Tibial nerve (tissue), 4 donors: ENCODE results near the gene DYNC1LI1. TPM values are rescaled to one million over a fixed set of nuclear protein-coding genes. Genes with fewer than 3 reads are reported as not detected.
A peak's percentile ranks its signal among the peaks of the same experiment; 100 is the strongest.

Experiments
- DNase-seq, 2 donors: peaks; one replicate each; pipeline ENCODE4 v3.0.0-alpha.2; 2019; ENCODE audit warnings: low spot score in 2 of 2
- H3K27ac ChIP-seq, 4 donors: fragments of 200-600 bp; sonication (generic) in 3 of 4; one replicate each; pipeline ENCODE4 v1.5.1; 2017 to 2019; ENCODE audit warnings: mild to moderate bottlenecking in 1 of 4
- H3K27me3 ChIP-seq, 2 donors: fragments of 200-600 bp; sonication (generic) in 1 of 2; one replicate each; pipeline versions ENCODE4 v1.5.1 to v1.6.0; 2017 to 2019
- H3K36me3 ChIP-seq, 3 donors: fragments of 200-600 bp; sonication (generic); one replicate each; pipeline ENCODE4 v1.5.1; 2018 to 2019
- H3K4me1 ChIP-seq, 4 donors: fragments of 200-600 bp; sonication (generic) in 3 of 4; one replicate each; pipeline ENCODE4 v1.5.1; 2017 to 2019
- H3K4me3 ChIP-seq, 4 donors: fragments of 200-600 bp; sonication (generic) in 3 of 4; one replicate each; pipeline ENCODE4 v1.5.1; 2017 to 2019; ENCODE audit warnings: mild to moderate bottlenecking in 1 of 4, moderate library complexity in 1 of 4
- H3K9me3 ChIP-seq, 4 donors: fragments of 200-600 bp; sonication (generic) in 3 of 4; one replicate each; pipeline ENCODE4 v1.5.1; 2017 to 2019
- EP300 ChIP-seq, 2 donors: sonication (generic); formaldehyde crosslinking; IDR thresholded peaks; one replicate each; pipeline ENCODE4 v1.6.1; 2017; ENCODE audit warnings: antibody characterized with exemption in 2 of 2, mild to moderate bottlenecking in 1 of 2
- POLR2A ChIP-seq, 2 donors: fragments of 450-650 bp; IDR thresholded peaks; one replicate each; pipeline ENCODE4 v1.6.1; 2017; ENCODE audit warnings: antibody characterized with exemption in 2 of 2, mild to moderate bottlenecking in 2 of 2, moderate library complexity in 2 of 2
- WGBS, 2 donors: methylation state at CpG; one replicate each; pipeline ENCODE4 v1.1.5; 2018; 5-methylcytosine and 5-hydroxymethylcytosine counted together
- total RNA-seq, 4 donors: library from RNA; depleted of rRNA; stranded (reverse); fragments of >200 nt; gene quantifications; one replicate each; pipeline ENCODE4 v1.1.0, GENCODE V29; 2016
- TF ChIP-seq, protein P1 (sequence below), 5 experiments: fragments of 200-600 bp in 3 of 5; fragments of 450-650 bp in 2 of 5; sonication (generic) in 3 of 5; IDR thresholded peaks; one replicate each; pipeline ENCODE4 v1.5.1; 2016 to 2019; ENCODE audit warnings: antibody characterized with exemption in 5 of 5, mild to moderate bottlenecking in 3 of 5, moderate library complexity in 2 of 5

Gene DYNC1LI1
- total RNA-seq, 4 donors from 2014 or later: 19.0 to 39.6 (median 23.9) TPM

DNA sequence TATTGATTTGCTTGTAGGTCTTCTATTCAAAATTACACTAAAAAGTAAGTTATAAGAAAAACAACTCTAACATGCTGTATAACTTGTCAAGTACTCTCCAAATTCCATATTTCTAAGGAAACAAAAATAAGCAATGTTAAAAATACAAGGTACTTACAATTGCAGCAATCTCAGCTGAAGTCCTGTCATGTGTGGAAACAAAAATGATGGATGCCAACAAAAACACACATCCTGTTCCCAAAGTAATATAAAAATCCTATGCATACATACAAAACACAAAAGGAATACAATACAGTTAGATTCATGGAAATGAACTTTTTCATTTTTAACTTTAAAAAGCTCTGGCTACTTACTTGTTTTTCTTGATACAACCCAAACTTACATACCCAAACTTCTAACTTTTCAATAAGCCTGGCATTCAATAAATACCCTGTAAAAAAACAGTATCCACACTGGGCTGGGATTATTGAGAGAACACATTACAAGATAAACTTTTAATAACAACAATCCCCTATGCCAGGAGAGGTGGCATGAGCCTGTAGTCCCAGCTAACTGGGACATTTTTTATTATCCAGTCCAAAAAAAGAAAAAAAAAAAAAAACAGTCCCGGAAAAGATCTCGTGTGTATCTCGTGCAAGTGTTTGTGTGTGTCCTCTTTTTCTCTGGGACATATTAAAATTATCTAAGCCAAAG is 82.7 kb downstream of the DYNC1LI1 start:
- Histone ChIP-seq H3K36me3 (peaks cover 0 to 34% (median 0%) of the 10 kb centered on the region in 3 donors), H3K4me3 (no peak overlapping the region), H3K4me1 (peaks cover 0 to 36% (median 0%) of the 10 kb centered on the region in 4 donors), H3K9me3 (no peaks in the 10 kb centered on the region), H3K27ac (peak overlapping the region in 1 of 4 donors; percentile 3), H3K27me3 (no peaks in the 10 kb centered on the region)
- TF ChIP-seq, protein P1, sequence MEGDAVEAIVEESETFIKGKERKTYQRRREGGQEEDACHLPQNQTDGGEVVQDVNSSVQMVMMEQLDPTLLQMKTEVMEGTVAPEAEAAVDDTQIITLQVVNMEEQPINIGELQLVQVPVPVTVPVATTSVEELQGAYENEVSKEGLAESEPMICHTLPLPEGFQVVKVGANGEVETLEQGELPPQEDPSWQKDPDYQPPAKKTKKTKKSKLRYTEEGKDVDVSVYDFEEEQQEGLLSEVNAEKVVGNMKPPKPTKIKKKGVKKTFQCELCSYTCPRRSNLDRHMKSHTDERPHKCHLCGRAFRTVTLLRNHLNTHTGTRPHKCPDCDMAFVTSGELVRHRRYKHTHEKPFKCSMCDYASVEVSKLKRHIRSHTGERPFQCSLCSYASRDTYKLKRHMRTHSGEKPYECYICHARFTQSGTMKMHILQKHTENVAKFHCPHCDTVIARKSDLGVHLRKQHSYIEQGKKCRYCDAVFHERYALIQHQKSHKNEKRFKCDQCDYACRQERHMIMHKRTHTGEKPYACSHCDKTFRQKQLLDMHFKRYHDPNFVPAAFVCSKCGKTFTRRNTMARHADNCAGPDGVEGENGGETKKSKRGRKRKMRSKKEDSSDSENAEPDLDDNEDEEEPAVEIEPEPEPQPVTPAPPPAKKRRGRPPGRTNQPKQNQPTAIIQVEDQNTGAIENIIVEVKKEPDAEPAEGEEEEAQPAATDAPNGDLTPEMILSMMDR (IDR thresholded peaks at IDR 0.05): no peak
- no peak for TF ChIP-seq POLR2A (IDR thresholded peaks at IDR 0.05)
- no peak for TF ChIP-seq EP300 (IDR thresholded peaks at IDR 0.05)
- no peak for DNase-seq
- 57 to 78% methylated on average over 3 of the region's 3 CpGs for WGBS, 2 donors

GRCh38 chr3:32484436-32484835 is 86.2 kb downstream of the DYNC1LI1 start:
- H3K4me1 ChIP-seq: peaks cover 0 to 40% (median 0%) of the 10 kb centered on the region in 4 donors
- no peaks in the 10 kb centered on the region for H3K9me3 ChIP-seq
- peaks cover 0 to 46% (median 0%) of the 10 kb centered on the region in 3 donors for H3K36me3 ChIP-seq
- H3K4me3 ChIP-seq: no peak overlapping the region
- 89 to 91% methylated on average over 6 of the region's 6 CpGs for WGBS, 2 donors
- TF ChIP-seq, protein P1 (IDR thresholded peaks at IDR 0.05): no peak
- TF ChIP-seq EP300 (IDR thresholded peaks at IDR 0.05): peak; percentile 30 to 53
- peak in 1 of 2 donors; percentile 13 for TF ChIP-seq POLR2A (IDR thresholded peaks at IDR 0.05)
- H3K27me3 ChIP-seq: no peaks in the 10 kb centered on the region
- DNase-seq: peak in 1 of 2 donors; percentile 37
- peak overlapping the region in 3 of 4 donors; percentile 12 to 53 (median 46) for H3K27ac ChIP-seq

GRCh38 chr3:32483772-32484171 is 86.9 kb downstream of the DYNC1LI1 start:
- 58 to 70% methylated on average over 1 of the region's 1 CpG for WGBS, 2 donors
- Histone ChIP-seq H3K4me1 (peaks cover 0 to 40% (median 0%) of the 10 kb centered on the region in 4 donors), H3K4me3 (no peak overlapping the region), H3K9me3 (no peaks in the 10 kb centered on the region), H3K27me3 (no peaks in the 10 kb centered on the region), H3K27ac (peak overlapping the region in 3 of 4 donors; percentile 12 to 53 (median 46)), H3K36me3 (peaks cover 0 to 43% (median 0%) of the 10 kb centered on the region in 3 donors)
- TF ChIP-seq EP300 (IDR thresholded peaks at IDR 0.05): no peak
- TF ChIP-seq POLR2A (IDR thresholded peaks at IDR 0.05): no peak
- TF ChIP-seq, protein P1 (IDR thresholded peaks at IDR 0.05): no peak
- DNase-seq: no peak

DNA sequence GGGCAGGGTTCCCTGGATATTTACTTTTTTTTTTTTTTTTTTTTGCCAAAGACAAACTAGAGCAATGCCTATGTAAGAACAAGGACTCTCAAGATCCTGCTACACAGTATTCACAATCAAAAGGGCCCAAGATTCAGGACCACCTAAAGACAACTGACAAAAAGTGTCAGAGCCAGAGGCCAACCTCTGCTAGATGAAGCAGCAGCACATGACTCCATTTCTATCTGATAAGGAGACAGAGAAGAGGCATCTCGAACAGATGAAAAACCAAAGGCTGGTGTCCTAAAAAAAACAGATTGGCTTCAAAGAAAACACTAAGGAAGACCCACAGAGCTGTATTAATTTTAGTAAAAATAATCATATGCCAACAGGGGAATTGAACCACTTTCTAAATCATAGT is 88.0 kb downstream of the DYNC1LI1 start:
- H3K9me3 ChIP-seq: no peaks in the 10 kb centered on the region
- no peak for DNase-seq
- peaks cover 0 to 32% (median 0%) of the 10 kb centered on the region in 4 donors for H3K4me1 ChIP-seq
- H3K4me3 ChIP-seq: no peak overlapping the region
- peak overlapping the region in 2 of 4 donors; percentile 53 to 60 for H3K27ac ChIP-seq
- peaks cover 0 to 49% (median 0%) of the 10 kb centered on the region in 3 donors for H3K36me3 ChIP-seq
- H3K27me3 ChIP-seq: no peaks in the 10 kb centered on the region
- 96 to 97% methylated on average over 1 of the region's 1 CpG for WGBS, 2 donors
- TF ChIP-seq, protein P1 (IDR thresholded peaks at IDR 0.05): no peak
- TF ChIP-seq POLR2A (IDR thresholded peaks at IDR 0.05): no peak
- no peak for TF ChIP-seq EP300 (IDR thresholded peaks at IDR 0.05)
